Upper lobe of left lung (tissue), 6 donors: ENCODE data around the gene UBE2I. TPM values are rescaled to one million over a fixed set of nuclear protein-coding genes. Genes with fewer than 3 reads are reported as not detected.

ENCODE experiments used
- ATAC-seq, 2 donors: fragments of 200-7000 bp; cut with Tn5 transposase; one replicate each; pipeline ENCODE4 v1.9.1; 2022; ENCODE audit warnings: mild to moderate bottlenecking in 2 of 2, moderate library complexity in 2 of 2; ENCODE audit not compliant: low FRiP score in 2 of 2
- DNase-seq, 2 donors: peaks; one replicate each; pipeline ENCODE4 v3.0.0-alpha.2; 2019 to 2020
- H3K27ac ChIP-seq, 4 donors: fragments of 200-600 bp; sonication (generic); one replicate each; pipeline ENCODE4 v1.5.1; 2016 to 2019
- H3K27me3 ChIP-seq, 4 donors: fragments of 200-600 bp; sonication (generic); one replicate each; pipeline ENCODE4 v1.5.1; 2017 to 2019
- H3K36me3 ChIP-seq, 4 donors: fragments of 200-600 bp; sonication (generic); one replicate each; pipeline ENCODE4 v1.5.1; 2016 to 2019
- H3K4me1 ChIP-seq, 4 donors: fragments of 200-600 bp; sonication (generic); one replicate each; pipeline ENCODE4 v1.5.1; 2018 to 2019
- H3K4me3 ChIP-seq, 4 donors: fragments of 200-600 bp; sonication (generic); one replicate each; pipeline ENCODE4 v1.5.1; 2017 to 2019; ENCODE audit warnings: mild to moderate bottlenecking in 2 of 4, moderate library complexity in 1 of 4
- H3K9me3 ChIP-seq, 4 donors: fragments of 200-600 bp; sonication (generic); one replicate each; pipeline ENCODE4 v1.5.1; 2018 to 2019
- CTCF ChIP-seq, 6 experiments: fragments of 450-650 bp in 4 of 6; fragments of 200-600 bp in 2 of 6; sonication (generic) in 2 of 6; IDR thresholded peaks; one replicate each; pipeline ENCODE4 v1.5.1; 2016 to 2019; ENCODE audit warnings: antibody characterized with exemption in 6 of 6
- EP300 ChIP-seq, 4 donors: sonication (generic); formaldehyde crosslinking; IDR thresholded peaks; one replicate each; pipeline ENCODE4 v1.5.1; 2017; ENCODE audit warnings: antibody characterized with exemption in 4 of 4, control low read depth in 2 of 4
- POLR2A ChIP-seq, 4 donors: fragments of 450-650 bp; IDR thresholded peaks; one replicate each; pipeline ENCODE4 v1.5.1; 2016 to 2017; ENCODE audit warnings: antibody characterized with exemption in 4 of 4, mild to moderate bottlenecking in 2 of 4
- POLR2AphosphoS5 ChIP-seq, 2 donors: sonication (generic); formaldehyde crosslinking; IDR thresholded peaks; one replicate each; pipeline ENCODE4 v1.5.1; 2017; ENCODE audit warnings: antibody characterized with exemption in 2 of 2
- WGBS, 2 donors: methylation state at CpG; one replicate each; pipeline ENCODE4 v1.1.5; 2017 to 2018; 5-methylcytosine and 5-hydroxymethylcytosine counted together
- total RNA-seq, 6 donors: library from RNA; depleted of rRNA in 4 of 6; stranded (reverse); fragments of >200 nt in 4 of 6; gene quantifications; one replicate each; pipeline versions ENCODE4 v1.1.0 to v1.2.1, GENCODE V29; 2016 to 2021
- donor health status: DM: no; HTN: no; CAD: no; lungs with moderate emphysema.
- donor health status: DM: no; HTN: yes; CAD: no; lungs with severe emphysema.

The UBE2I gene
- total RNA-seq, 6 donors from 2014 or later, result 51.4 to 113 (median 92.0) TPM

GRCh38 chr16:1314399-1315068, 5.1 kb downstream of the UBE2I start:
- no peak overlapping the region for H3K4me3 ChIP-seq
- peaks cover 41 to 71% (median 64%) of the 10 kb centered on the region in 4 donors for H3K36me3 ChIP-seq
- no peaks in the 10 kb centered on the region for H3K27me3 ChIP-seq
- 90 to 93% methylated on average over 11 to 26 of the region's 28 CpGs for WGBS, 2 donors
- no peak for TF ChIP-seq EP300 (IDR thresholded peaks at IDR 0.05)
- no peak for TF ChIP-seq POLR2A (IDR thresholded peaks at IDR 0.05)
- no peak for TF ChIP-seq POLR2AphosphoS5 (IDR thresholded peaks at IDR 0.05)
- TF ChIP-seq CTCF (IDR thresholded peaks at IDR 0.05), result no peak
- H3K4me1 ChIP-seq, result peaks cover 29 to 39% (median 32%) of the 10 kb centered on the region in 4 donors
- ATAC-seq, result no peak
- no peak overlapping the region for H3K27ac ChIP-seq
- DNase-seq, result peak in 1 of 2 donors; percentile 76
- H3K9me3 ChIP-seq, result no peaks in the 10 kb centered on the region

- ATAC-seq (no peak), DNase-seq (peak in 1 of 2 donors; percentile 72)
- Histone ChIP-seq H3K4me1 (peaks cover 29 to 35% (median 30%) of the 10 kb centered on the region in 4 donors), H3K9me3 (no peaks in the 10 kb centered on the region), H3K27me3 (no peaks in the 10 kb centered on the region), H3K36me3 (peaks cover 42 to 79% (median 72%) of the 10 kb centered on the region in 4 donors), H3K27ac (no peak overlapping the region), H3K4me3 (no peak overlapping the region)
- 86 to 95% methylated on average over 25 to 46 of the region's 46 CpGs for WGBS, 2 donors
- TF ChIP-seq EP300 (IDR thresholded peaks at IDR 0.05) (no peak), POLR2A (IDR thresholded peaks at IDR 0.05) (no peak), POLR2AphosphoS5 (IDR thresholded peaks at IDR 0.05) (no peak), CTCF (IDR thresholded peaks at IDR 0.05) (no peak)
These were observed 5.9 kb downstream of the UBE2I start for GRCh38 chr16:1315081-1316032.

- Histone ChIP-seq H3K4me3 (no peak overlapping the region), H3K27me3 (no peaks in the 10 kb centered on the region), H3K36me3 (peaks cover 46 to 85% (median 79%) of the 10 kb centered on the region in 4 donors), H3K9me3 (no peaks in the 10 kb centered on the region), H3K4me1 (peaks cover 23 to 29% (median 24%) of the 10 kb centered on the region in 4 donors), H3K27ac (no peak overlapping the region)
- DNase-seq (peak in 1 of 2 donors; percentile 52), ATAC-seq (no peak)
- 82 to 93% methylated on average over 14 of the region's 14 CpGs for WGBS, 2 donors
- TF ChIP-seq POLR2AphosphoS5 (IDR thresholded peaks at IDR 0.05) (no peak), CTCF (IDR thresholded peaks at IDR 0.05) (no peak), EP300 (IDR thresholded peaks at IDR 0.05) (no peak), POLR2A (IDR thresholded peaks at IDR 0.05) (no peak)
These were observed 6.6 kb downstream of the UBE2I start for GRCh38 chr16:1316033-1316405.

- TF ChIP-seq POLR2A (IDR thresholded peaks at IDR 0.05) (no peak), POLR2AphosphoS5 (IDR thresholded peaks at IDR 0.05) (no peak), CTCF (IDR thresholded peaks at IDR 0.05) (no peak), EP300 (IDR thresholded peaks at IDR 0.05) (no peak)
- DNase-seq, result peak in 1 of 2 donors; percentile 72
- Histone ChIP-seq H3K27ac (no peak overlapping the region), H3K9me3 (no peaks in the 10 kb centered on the region), H3K27me3 (no peaks in the 10 kb centered on the region), H3K4me3 (no peak overlapping the region), H3K36me3 (peaks cover 50 to 94% (median 85%) of the 10 kb centered on the region in 4 donors), H3K4me1 (peaks cover 7 to 12% (median 8%) of the 10 kb centered on the region in 4 donors)
- WGBS, 2 donors, result 90 to 93% methylated on average over 27 to 32 of the region's 32 CpGs
- no peak for ATAC-seq
These were observed 8.2 kb downstream of the UBE2I start for GRCh38 chr16:1317479-1318267.
